Upper lobe of left lung (tissue), 4 donors: Measurements from ENCODE around the gene MAP2.

ENCODE experiments used
- EP300 ChIP-seq, 4 donors: sonication (generic); formaldehyde crosslinking; IDR thresholded peaks; one replicate each; pipeline ENCODE4 v1.5.1; 2017; ENCODE audit warnings: antibody characterized with exemption in 4 of 4, control low read depth in 2 of 4
- POLR2A ChIP-seq, 4 donors: fragments of 450-650 bp; IDR thresholded peaks; one replicate each; pipeline ENCODE4 v1.5.1; 2016 to 2017; ENCODE audit warnings: antibody characterized with exemption in 4 of 4, mild to moderate bottlenecking in 2 of 4
- POLR2AphosphoS5 ChIP-seq, 2 donors: sonication (generic); formaldehyde crosslinking; IDR thresholded peaks; one replicate each; pipeline ENCODE4 v1.5.1; 2017; ENCODE audit warnings: antibody characterized with exemption in 2 of 2
- TF ChIP-seq, protein P1 (sequence below), 6 experiments: fragments of 450-650 bp in 4 of 6; fragments of 200-600 bp in 2 of 6; sonication (generic) in 2 of 6; IDR thresholded peaks; one replicate each; pipeline ENCODE4 v1.5.1; 2016 to 2019; ENCODE audit warnings: antibody characterized with exemption in 6 of 6

DNA sequence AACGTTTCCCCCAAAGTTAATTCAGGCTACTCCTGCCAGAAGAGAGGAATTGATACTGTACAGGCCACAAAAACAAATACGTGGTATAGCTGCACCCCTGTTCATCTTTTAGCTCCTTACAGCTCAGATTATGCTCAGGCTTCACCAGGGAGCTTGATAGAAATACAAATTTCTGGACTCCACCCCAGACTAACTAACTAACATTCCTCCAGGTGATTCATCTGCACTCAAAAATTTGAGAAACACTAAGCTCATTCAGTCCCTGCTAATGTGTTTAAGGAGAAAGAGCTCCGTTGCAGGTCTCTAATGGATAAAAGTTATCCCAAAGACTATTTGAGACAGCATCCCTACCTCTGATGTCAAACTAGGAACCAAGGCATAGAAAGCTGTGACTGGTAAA, 311.0 kb downstream of the MAP2 start:
- TF ChIP-seq, protein P1, sequence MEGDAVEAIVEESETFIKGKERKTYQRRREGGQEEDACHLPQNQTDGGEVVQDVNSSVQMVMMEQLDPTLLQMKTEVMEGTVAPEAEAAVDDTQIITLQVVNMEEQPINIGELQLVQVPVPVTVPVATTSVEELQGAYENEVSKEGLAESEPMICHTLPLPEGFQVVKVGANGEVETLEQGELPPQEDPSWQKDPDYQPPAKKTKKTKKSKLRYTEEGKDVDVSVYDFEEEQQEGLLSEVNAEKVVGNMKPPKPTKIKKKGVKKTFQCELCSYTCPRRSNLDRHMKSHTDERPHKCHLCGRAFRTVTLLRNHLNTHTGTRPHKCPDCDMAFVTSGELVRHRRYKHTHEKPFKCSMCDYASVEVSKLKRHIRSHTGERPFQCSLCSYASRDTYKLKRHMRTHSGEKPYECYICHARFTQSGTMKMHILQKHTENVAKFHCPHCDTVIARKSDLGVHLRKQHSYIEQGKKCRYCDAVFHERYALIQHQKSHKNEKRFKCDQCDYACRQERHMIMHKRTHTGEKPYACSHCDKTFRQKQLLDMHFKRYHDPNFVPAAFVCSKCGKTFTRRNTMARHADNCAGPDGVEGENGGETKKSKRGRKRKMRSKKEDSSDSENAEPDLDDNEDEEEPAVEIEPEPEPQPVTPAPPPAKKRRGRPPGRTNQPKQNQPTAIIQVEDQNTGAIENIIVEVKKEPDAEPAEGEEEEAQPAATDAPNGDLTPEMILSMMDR (IDR thresholded peaks at IDR 0.05) = no peak
- TF ChIP-seq POLR2AphosphoS5 (IDR thresholded peaks at IDR 0.05) (no peak), POLR2A (IDR thresholded peaks at IDR 0.05) (no peak), EP300 (IDR thresholded peaks at IDR 0.05) (no peak)
